HG02981 (cell line): ENCODE measurements around the gene MYH9.
A peak's percentile ranks its signal among the peaks of the same experiment; 100 is the strongest.

Source experiments
- ATAC-seq: cut with Tn5 transposase; IDR thresholded peaks from one replicate; pipeline ENCODE4 v1.9.1; 2021; ENCODE audit warnings: mild to moderate bottlenecking, moderate library complexity; ENCODE audit not compliant: unreplicated experiment

The MYH9 gene

DNA sequence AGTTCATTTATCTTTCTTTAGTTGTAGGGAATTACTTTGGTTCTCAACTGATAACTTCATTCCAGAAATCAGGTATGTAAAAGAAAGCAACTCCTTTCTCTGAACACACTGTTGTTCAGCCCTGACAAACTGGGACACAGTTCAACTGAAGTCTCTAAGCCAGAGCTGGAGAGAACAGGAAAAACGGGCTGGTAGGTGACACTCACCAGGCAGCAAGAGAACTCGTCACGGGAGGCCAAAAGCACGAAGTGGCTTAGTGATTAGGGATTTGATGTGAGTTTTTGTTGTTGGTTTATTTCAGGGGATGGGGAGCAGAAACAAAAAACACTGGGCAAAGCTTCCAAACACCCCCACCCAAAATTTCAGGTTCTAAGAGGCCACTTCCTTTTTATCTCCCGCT, 54.1 kb downstream of the MYH9 start:
- no peak for ATAC-seq

DNA sequence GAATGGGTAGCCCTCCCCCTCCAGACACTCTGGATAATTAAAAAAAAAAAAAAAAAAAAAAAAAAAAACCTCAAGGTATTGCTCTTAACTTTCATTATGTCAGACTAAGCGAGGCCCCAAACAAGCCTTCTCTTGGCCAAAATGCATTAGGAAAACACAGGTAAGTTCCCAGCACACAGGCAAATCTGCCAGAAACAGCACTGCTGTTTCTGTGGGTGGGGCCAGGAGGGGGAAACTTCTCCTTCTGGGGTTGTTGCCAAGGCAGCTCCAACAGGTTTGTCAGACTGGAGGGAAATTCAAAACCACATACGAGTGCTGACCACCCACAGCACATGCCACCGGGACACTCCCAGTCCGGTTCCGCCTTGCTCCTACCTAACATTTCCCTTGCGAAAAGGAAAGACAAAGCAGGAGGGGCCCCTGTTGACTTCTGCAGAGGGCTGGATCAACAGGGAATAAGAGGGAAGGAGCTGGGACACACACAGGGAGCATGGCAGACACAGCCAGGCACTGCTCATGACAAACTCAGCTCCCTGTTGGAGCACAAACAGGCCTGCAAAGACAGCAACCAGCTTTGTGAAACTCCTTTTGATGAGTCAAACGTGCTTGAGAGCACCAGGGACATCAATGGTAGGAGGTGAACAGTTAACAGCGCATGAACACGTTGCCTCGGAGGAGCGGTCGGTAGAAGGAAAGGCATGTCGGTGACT, 55.0 kb downstream of the MYH9 start:
- ATAC-seq, result no peak

DNA sequence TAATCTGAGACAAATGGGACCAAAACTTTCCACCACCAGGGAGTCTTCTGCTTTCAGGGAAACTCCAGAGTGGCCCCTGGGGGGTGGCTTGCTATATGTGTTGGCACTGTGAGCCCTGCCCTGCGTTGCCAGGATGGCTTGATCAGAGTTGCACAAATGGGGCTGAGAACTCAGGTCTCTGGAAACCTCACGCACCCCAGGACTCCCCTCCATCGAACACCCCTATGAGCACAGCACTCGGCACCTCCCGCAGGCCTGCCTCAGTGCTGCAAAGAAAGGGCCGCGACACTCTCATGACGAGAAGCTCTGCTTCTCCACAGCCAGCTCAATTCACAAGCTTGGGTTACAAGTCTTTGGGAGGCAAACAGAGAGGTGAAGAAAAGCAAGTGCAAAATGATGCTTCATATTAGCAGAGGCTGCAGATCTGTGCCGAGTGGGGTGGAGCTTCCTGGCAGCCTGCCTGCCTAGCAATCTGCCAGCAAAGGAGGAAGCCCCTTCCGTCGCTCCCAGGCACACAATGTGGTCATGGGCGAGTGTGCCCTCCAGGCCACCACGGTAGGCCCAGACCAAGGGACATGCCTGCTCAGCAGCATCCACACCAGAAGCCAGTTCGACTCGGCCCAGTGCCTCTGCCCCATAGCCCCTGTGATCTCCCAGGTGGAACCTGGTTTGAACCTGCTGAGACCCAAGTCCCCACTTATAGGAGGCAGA, 55.7 kb downstream of the MYH9 start:
- ATAC-seq, result no peak

DNA sequence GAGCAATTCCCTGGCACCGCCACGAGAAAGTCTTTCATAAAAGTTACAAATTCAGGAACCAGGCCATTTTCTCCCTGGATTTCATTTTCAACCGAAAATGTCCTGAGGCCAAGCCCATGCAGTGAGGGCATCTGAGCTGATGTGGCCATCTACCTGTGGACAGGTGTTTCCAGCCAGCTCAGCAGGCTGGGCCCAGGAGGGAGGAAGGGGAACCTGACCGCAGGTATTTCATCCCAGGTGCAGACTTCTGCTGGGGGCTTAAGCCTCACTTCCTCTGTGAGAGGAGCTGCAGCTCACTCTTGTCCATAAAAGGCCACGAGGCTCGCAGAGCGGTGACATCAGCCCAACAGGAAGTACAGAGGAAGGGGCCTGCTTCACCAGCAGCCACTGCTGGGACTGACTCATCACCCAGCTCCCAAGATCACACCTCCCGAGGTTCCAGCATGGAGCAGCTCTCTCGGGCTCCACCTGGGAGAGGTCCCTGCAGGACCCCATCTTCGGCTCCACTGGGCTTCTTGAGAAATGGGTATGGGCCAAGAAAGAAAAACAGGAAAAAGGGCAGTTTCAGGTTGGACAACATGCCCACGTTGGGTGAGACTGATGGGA, 56.4 kb downstream of the MYH9 start:
- ATAC-seq, result peak; percentile 53

- ATAC-seq, result no peak
These were observed 57.0 kb downstream of the MYH9 start for GRCh38 chr22:36330655-36331305.

DNA sequence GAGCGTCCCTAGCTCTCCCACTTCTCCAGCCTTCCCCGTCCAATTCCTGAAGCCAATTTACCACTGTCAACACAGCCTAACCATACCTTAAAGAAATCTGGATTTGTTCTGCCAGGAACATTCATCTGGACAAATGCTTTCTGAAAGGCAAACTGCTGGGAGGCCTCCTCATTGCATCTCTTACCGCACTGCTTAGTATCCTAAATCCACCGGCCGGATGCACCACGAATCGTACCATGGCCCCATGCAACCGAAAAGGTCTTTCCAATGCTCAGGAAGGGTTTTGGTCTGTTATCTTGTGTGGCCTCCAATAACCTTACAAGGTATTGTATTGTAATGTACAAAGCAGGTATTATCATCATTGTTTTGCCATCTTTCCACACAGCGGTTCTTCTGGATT, 57.6 kb downstream of the MYH9 start:
- no peak for ATAC-seq

GRCh38 chr22:36329254-36330078, 58.3 kb downstream of the MYH9 start:
- ATAC-seq, result no peak

GRCh38 chr22:36328635-36329253, 59.0 kb downstream of the MYH9 start:
- no peak for ATAC-seq

GRCh38 chr22:36327922-36328551, 59.7 kb downstream of the MYH9 start:
- no peak for ATAC-seq

GRCh38 chr22:36326178-36327161, 61.3 kb downstream of the MYH9 start:
- ATAC-seq, result no peak

- ATAC-seq, result no peak
These were observed 62.4 kb downstream of the MYH9 start for GRCh38 chr22:36325154-36326031.

- no peak for ATAC-seq
These were observed 63.4 kb downstream of the MYH9 start for GRCh38 chr22:36324414-36324813.

DNA sequence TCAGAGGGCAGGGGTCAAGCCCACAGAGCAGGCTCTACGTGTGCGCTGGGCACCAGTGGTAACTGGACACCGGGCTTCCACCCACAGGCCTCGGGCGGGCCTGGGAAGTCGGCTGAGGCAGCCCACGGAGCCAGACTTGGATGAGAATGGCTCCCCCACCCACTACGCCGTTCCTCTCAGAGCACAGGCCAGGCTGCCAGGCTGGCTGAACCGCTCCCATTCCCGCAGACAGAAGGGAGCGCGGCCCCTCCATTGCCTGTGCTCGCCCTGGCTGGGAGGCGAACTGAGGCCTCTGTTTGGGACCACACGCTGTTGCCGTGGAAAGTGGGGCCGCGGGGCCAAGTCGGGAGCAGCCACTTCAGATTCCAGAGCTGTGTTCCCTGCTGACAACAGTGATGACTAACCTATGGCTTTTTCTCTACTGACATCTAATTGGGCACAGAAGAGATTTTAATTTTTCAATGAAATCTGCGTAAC, 63.9 kb downstream of the MYH9 start:
- no peak for ATAC-seq

DNA sequence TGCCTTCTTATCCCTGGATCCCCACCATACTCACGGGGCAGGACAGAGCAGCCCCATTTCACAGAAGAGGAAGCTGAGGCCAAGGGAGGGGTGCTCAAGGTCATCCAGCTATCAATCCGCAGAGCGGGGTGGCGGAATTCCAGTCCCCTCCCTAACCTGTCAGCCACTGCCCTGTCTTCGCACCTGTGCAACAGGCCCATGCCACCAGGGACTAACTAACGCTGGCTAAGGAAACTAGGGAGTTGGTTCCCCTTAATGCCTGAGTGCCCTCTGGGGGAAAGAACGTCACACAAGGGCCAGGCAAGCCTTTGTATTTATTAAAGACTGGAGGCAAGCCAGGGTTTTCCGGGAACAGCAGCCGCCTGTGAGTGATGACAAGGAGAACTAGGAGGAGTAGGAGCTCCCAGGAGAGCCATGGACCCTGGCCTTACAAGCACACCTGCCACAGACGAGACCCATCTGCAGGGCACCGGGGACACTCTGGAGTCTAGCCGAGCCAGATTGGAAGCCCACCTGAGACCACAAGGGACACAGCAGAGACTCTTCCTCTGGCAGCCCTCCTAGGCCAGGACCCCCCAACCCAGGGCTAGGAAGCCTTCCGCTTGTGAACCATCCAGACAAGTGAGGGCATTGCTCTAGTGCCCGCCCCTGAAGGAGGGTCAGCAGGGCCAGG, 64.4 kb downstream of the MYH9 start:
- ATAC-seq, result no peak

DNA sequence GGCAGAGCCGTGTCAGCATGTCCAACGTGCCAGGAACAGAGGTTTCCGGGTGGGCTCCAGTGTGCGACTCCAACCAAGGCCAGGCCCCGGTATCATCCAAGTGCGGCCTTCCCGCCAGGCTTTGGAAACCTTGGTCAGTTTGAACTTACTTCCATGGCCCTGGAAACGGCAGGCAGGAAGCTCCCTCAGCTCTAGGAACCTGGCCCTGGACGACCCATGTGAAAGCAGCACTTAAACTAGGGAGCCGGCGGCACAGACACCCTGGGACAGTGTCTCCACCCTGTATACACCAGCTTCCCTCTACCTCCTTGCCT, 65.2 kb downstream of the MYH9 start:
- no peak for ATAC-seq

DNA sequence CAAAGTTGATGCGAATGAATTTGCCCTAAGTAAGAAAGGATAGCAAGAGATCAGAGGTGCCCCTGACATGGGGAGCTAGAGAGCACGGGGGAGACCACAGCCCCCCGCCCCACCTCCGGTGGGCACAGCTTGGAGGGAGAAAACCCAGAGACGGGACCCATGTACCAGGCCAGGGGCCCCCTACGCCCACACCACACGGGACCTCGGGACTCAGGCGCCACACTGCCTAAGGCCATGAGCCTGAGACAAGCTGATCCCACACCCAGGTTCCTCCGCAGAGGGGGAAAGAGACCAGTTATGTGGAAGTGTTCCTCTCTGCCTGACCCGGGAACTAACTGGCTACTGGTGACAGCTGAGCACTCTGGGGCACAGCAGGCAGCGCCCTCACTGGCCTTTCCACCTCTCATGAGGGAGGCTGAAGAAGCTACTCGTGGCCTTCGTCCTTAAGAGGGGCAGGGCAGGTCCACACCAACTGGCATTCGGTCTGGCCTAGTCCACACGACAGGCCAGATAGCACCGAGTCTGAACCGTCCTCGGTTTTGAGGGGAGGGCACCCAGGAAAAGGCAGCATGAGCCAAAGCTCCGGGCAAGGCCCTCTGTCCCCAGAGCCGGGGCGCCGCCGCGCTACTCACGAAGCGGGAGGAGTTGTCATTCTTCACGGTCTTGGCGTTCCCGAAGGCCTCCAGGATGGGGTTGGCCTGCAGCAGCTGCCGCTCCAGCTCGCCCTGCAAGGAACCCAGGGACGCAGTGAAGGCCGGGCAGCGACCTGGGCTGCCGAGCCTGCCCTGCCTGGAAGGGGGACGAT, 65.8 kb downstream of the MYH9 start:
- ATAC-seq, result no peak
